ENCODE results near the gene MMP17. TPM values are rescaled to one million over a fixed set of nuclear protein-coding genes. Genes with fewer than 3 reads are reported as not detected.

MMP17 gene
- total RNA-seq, result 8.6 and 13.9 TPM in 2 replicates

- peak; percentile 2 for TF ChIP-seq CTCF (IDR thresholded peaks at IDR 0.05; ENCODE audit: insufficient read depth, low read depth, low read length)
- DNase-seq (ENCODE audit: low read depth), result peak; percentile 64
- H3K4me3 ChIP-seq (ENCODE audit: low read depth, low read length), result peak within 1 kb of the TSS; percentile 64
These were observed at the start of gene MMP17 for GRCh38 chr12:131827961-131828534. Gene MMP17 (plus strand): TSS chr12:131828393. CDS start chr12:131828495, 102 bp downstream.

GRCh38 chr12:131779027-131779426 lies 49.2 kb upstream of the MMP17 start:
- TF ChIP-seq CTCF (IDR thresholded peaks at IDR 0.05; ENCODE audit: insufficient read depth, low read depth, low read length), result no peak

GRCh38 chr12:131782061-131782460 lies 46.1 kb upstream of the MMP17 start:
- DNase-seq (ENCODE audit: low read depth), result no peak
- H3K4me3 ChIP-seq (ENCODE audit: low read depth, low read length), result no peak overlapping the region
- no peak for TF ChIP-seq CTCF (IDR thresholded peaks at IDR 0.05; ENCODE audit: insufficient read depth, low read depth, low read length)

More at GRCh38 chr12:131779027-131779426, 49.2 kb upstream of the MMP17 start:
- no peak for DNase-seq (ENCODE audit: low read depth)
- no peak overlapping the region for H3K4me3 ChIP-seq (ENCODE audit: low read depth, low read length)

- TF ChIP-seq CTCF (IDR thresholded peaks at IDR 0.05; ENCODE audit: insufficient read depth, low read depth, low read length), result no peak
- peak; percentile 78 for DNase-seq (ENCODE audit: low read depth)
- H3K4me3 ChIP-seq (ENCODE audit: low read depth, low read length), result peak overlapping the region; percentile 29
These were observed 44.2 kb upstream of the MMP17 start for GRCh38 chr12:131783915-131784541.

- DNase-seq (ENCODE audit: low read depth), result no peak
- H3K4me3 ChIP-seq (ENCODE audit: low read depth, low read length), result no peak overlapping the region
- TF ChIP-seq CTCF (IDR thresholded peaks at IDR 0.05; ENCODE audit: insufficient read depth, low read depth, low read length), result no peak
These were observed 43.1 kb upstream of the MMP17 start for GRCh38 chr12:131784909-131785762.

GRCh38 chr12:131785763-131786330 lies 42.3 kb upstream of the MMP17 start:
- no peak for DNase-seq (ENCODE audit: low read depth)
- no peak for TF ChIP-seq CTCF (IDR thresholded peaks at IDR 0.05; ENCODE audit: insufficient read depth, low read depth, low read length)
- H3K4me3 ChIP-seq (ENCODE audit: low read depth, low read length), result no peak overlapping the region
